ENCODE results near the gene TM9SF2.

DNA sequence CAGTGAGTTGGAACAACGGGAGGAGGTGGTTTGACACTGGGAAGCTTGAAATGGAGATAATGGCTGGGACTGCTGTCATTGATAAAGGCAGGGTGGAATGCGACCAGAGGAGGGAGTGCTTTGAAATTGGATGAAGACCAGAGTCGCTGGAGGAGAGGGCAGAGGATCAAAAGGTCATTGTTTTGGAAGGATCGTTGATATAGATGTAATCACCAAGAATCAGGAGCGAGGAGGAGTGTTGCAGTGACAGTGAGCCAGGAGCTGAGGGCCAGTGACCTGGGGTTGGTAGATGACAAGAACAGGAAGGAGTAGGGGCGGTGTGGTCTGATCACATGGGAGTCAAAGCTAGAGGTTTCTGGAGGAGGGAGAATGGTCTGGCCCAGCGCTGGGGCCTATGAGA, 25.3 kb downstream of the TM9SF2 start:
- no peak for TF ChIP-seq EZH2phosphoT487 (conservative IDR thresholded peaks at IDR 0.05; ENCODE audit: low read length)
- TF ChIP-seq CTCF (IDR thresholded peaks at IDR 0.05; ENCODE audit: insufficient read depth, low read length, poor library complexity, severe bottlenecking): no peak
